HEK293 (cell line): ENCODE measurements around the gene HYDIN.

ENCODE experiments used
- CTCF ChIA-PET: fragments of 350-600 bp; formaldehyde crosslinking; extraction: SDS; loops from one replicate; lab custom pipeline; 2021; ENCODE audit warnings: antibody characterized with exemption; lab: Yijun Ruan, JAX
- POLR2A ChIA-PET: fragments of 300-600 bp; formaldehyde crosslinking; extraction: SDS; loops from one replicate; lab custom pipeline; 2020; ENCODE audit warnings: antibody characterized with exemption, inconsistent platforms; lab: Yijun Ruan, JAX
- H3K27ac ChIP-seq: fragments of 200-500 bp; sonication (Bioruptor generic); 2 replicates; pipeline ENCODE4 v1.5.1; 2014; ENCODE audit warnings: low read depth, low read length, control low read depth, inconsistent platforms; ENCODE audit errors: extremely low read depth
- H3K36me3 ChIP-seq, 2 experiments: fragments of 200-500 bp in 1 of 2; sonication (Bioruptor generic) in 1 of 2; 1 replicate in 1 of 2; 2 replicates in 1 of 2; pipeline ENCODE4 v1.5.1; 2014 to 2017; ENCODE audit warnings: inconsistent platforms in 2 of 2, low read length in 2 of 2; ENCODE audit not compliant: control insufficient read depth in 2 of 2, insufficient read depth in 1 of 2
- H3K4me1 ChIP-seq: fragments of 200-500 bp; sonication (Bioruptor generic); 2 replicates; pipeline ENCODE4 v1.5.1; 2014; ENCODE audit warnings: mild to moderate bottlenecking, low read length, inconsistent platforms; ENCODE audit not compliant: control insufficient read depth, insufficient read depth
- H3K4me3 ChIP-seq: 2 replicates; pipeline ENCODE4 v1.5.1; 2011; ENCODE audit warnings: low read depth, mild to moderate bottlenecking, control low read depth, low read length, moderate library complexity
- H3K9me3 ChIP-seq: fragments of 200-500 bp; sonication (Bioruptor generic); 2 replicates; pipeline ENCODE4 v1.5.1; 2014; ENCODE audit warnings: low read depth, low read length, inconsistent platforms; ENCODE audit not compliant: control insufficient read depth, insufficient read depth
- BCL6B ChIP-seq: fragments of 450-650 bp; formaldehyde crosslinking; IDR thresholded peaks from 2 replicates; pipeline ENCODE4 v1.5.1; 2017; ENCODE audit warnings: missing biosample characterization, missing genetic modification characterization
- CTCF ChIP-seq: fragments of 450-650 bp; formaldehyde crosslinking; IDR thresholded peaks from 2 replicates; pipeline ENCODE4 v1.5.1; 2016; ENCODE audit warnings: missing biosample characterization, missing genetic modification characterization
- KLF1 ChIP-seq: fragments of 450-650 bp; formaldehyde crosslinking; IDR thresholded peaks from 2 replicates; pipeline ENCODE4 v1.5.1; 2016; ENCODE audit warnings: missing biosample characterization, missing genetic modification characterization
- KLF10 ChIP-seq: fragments of 450-650 bp; IDR thresholded peaks from 2 replicates; pipeline ENCODE4 v1.5.1; 2018; ENCODE audit warnings: missing biosample characterization, mild to moderate bottlenecking, missing genetic modification characterization
- KLF7 ChIP-seq: fragments of 450-650 bp; formaldehyde crosslinking; IDR thresholded peaks from 2 replicates; pipeline ENCODE4 v1.5.1; 2016; ENCODE audit warnings: missing biosample characterization, missing genetic modification characterization, borderline replicate concordance
- SETDB1 ChIP-seq: IDR thresholded peaks from one replicate; pipeline ENCODE4 v1.6.1; 2017; ENCODE audit warnings: mild to moderate bottlenecking, low read length, moderate library complexity, mixed read lengths; ENCODE audit not compliant: insufficient read length
- SP7 ChIP-seq: fragments of 450-650 bp; formaldehyde crosslinking; IDR thresholded peaks from 2 replicates; pipeline ENCODE4 v1.5.1; 2016; ENCODE audit warnings: missing biosample characterization, missing genetic modification characterization
- TSHZ1 ChIP-seq: fragments of 450-650 bp; formaldehyde crosslinking; IDR thresholded peaks from 2 replicates; pipeline ENCODE4 v1.5.1; 2016; ENCODE audit warnings: missing biosample characterization, missing genetic modification characterization, borderline replicate concordance
- WT1 ChIP-seq: fragments of 450-650 bp; formaldehyde crosslinking; IDR thresholded peaks from 2 replicates; pipeline ENCODE4 v1.5.1; 2016; ENCODE audit warnings: missing biosample characterization, missing genetic modification characterization
- ZBTB21 ChIP-seq: fragments of 450-650 bp; formaldehyde crosslinking; IDR thresholded peaks from 2 replicates; pipeline ENCODE4 v1.5.1; 2017; ENCODE audit warnings: missing biosample characterization, missing genetic modification characterization
- ZBTB7A ChIP-seq: fragments of 450-650 bp; formaldehyde crosslinking; IDR thresholded peaks from 2 replicates; pipeline ENCODE4 v1.5.1; 2016; ENCODE audit warnings: low read depth, missing biosample characterization, missing genetic modification characterization
- ZFP3 ChIP-seq: fragments of 450-650 bp; formaldehyde crosslinking; IDR thresholded peaks from 2 replicates; pipeline ENCODE4 v1.5.1; 2016; ENCODE audit warnings: low read depth, missing biosample characterization, missing genetic modification characterization
- ZFP37 ChIP-seq: fragments of 450-650 bp; formaldehyde crosslinking; IDR thresholded peaks from 2 replicates; pipeline ENCODE4 v1.5.1; 2016; ENCODE audit warnings: missing biosample characterization, missing genetic modification characterization
- ZNF121 ChIP-seq: fragments of 450-650 bp; formaldehyde crosslinking; IDR thresholded peaks from 2 replicates; pipeline ENCODE4 v1.5.1; 2016; ENCODE audit warnings: missing biosample characterization, missing genetic modification characterization
- ZNF138 ChIP-seq: fragments of 450-650 bp; formaldehyde crosslinking; IDR thresholded peaks from 2 replicates; pipeline ENCODE4 v1.5.1; 2016; ENCODE audit warnings: missing biosample characterization, missing genetic modification characterization, borderline replicate concordance
- ZNF16 ChIP-seq: fragments of 450-650 bp; formaldehyde crosslinking; IDR thresholded peaks from 2 replicates; pipeline ENCODE4 v1.5.1; 2016; ENCODE audit warnings: low read depth, missing biosample characterization, missing genetic modification characterization
- ZNF184 ChIP-seq: fragments of 450-650 bp; IDR thresholded peaks from 2 replicates; pipeline ENCODE4 v1.5.1; 2018; ENCODE audit warnings: missing biosample characterization, mild to moderate bottlenecking, missing genetic modification characterization
- ZNF2 ChIP-seq: fragments of 450-650 bp; formaldehyde crosslinking; IDR thresholded peaks from 2 replicates; pipeline ENCODE4 v1.5.1; 2016; ENCODE audit warnings: missing biosample characterization, missing genetic modification characterization
- ZNF366 ChIP-seq: fragments of 450-650 bp; formaldehyde crosslinking; conservative IDR thresholded peaks from 2 replicates; pipeline ENCODE4 v1.5.1; 2016; ENCODE audit warnings: missing biosample characterization, missing genetic modification characterization
- ZNF433 ChIP-seq: fragments of 450-650 bp; formaldehyde crosslinking; IDR thresholded peaks from 2 replicates; pipeline ENCODE4 v1.5.1; 2016; ENCODE audit warnings: missing biosample characterization, missing genetic modification characterization, low read depth
- ZNF548 ChIP-seq: fragments of 450-650 bp; formaldehyde crosslinking; IDR thresholded peaks from 2 replicates; pipeline ENCODE4 v1.5.1; 2016; ENCODE audit warnings: missing biosample characterization, missing genetic modification characterization
- ZNF555 ChIP-seq: fragments of 450-650 bp; formaldehyde crosslinking; conservative IDR thresholded peaks from 2 replicates; pipeline ENCODE4 v1.5.1; 2017; ENCODE audit warnings: missing biosample characterization, mild to moderate bottlenecking, missing genetic modification characterization, inconsistent platforms
- ZNF624 ChIP-seq: fragments of 450-650 bp; formaldehyde crosslinking; IDR thresholded peaks from 2 replicates; pipeline ENCODE4 v1.5.1; 2017; ENCODE audit warnings: missing biosample characterization, missing genetic modification characterization
- ZNF626 ChIP-seq: fragments of 450-650 bp; sonication (Bioruptor Pico); formaldehyde crosslinking; IDR thresholded peaks from 2 replicates; pipeline ENCODE4 v1.5.1; 2018; ENCODE audit warnings: missing biosample characterization, missing genetic modification characterization, inconsistent platforms
- ZXDB ChIP-seq: fragments of 450-650 bp; formaldehyde crosslinking; IDR thresholded peaks from 2 replicates; pipeline ENCODE4 v1.5.1; 2016; ENCODE audit warnings: missing biosample characterization, missing genetic modification characterization

HYDIN gene

GRCh38 chr16:70804734-70805169 is 425.8 kb downstream of the HYDIN start:
- no peak for TF ChIP-seq ZNF16
- no peak for TF ChIP-seq ZBTB7A
- Histone ChIP-seq H3K4me1 (no peaks in the 10 kb centered on the region), H3K27ac (no peak overlapping the region), H3K36me3 (no peaks in the 10 kb centered on the region), H3K4me3 (no peak overlapping the region), H3K9me3 (no peaks in the 10 kb centered on the region)
- ChIA-PET CTCF (no interaction called here), POLR2A (no interaction called here)

GRCh38 chr16:70804153-70804733 is 426.3 kb downstream of the HYDIN start:
- no peaks in the 10 kb centered on the region for H3K4me1 ChIP-seq
- H3K27ac ChIP-seq: no peak overlapping the region
- ChIA-PET CTCF (interaction anchor here (0.7 to 1.0 kb wide), 2 partner anchors 552 to 807 kb away, joined by 3 to 4 read pairs; no protein-coding TSS in a partner anchor), POLR2A (no interaction called here)
- no peaks in the 10 kb centered on the region for H3K36me3 ChIP-seq
- TF ChIP-seq SETDB1: peak; percentile 84
- TF ChIP-seq ZBTB21: 0 out of 2 replicates have a peak, but pooled peaks have one; percentile 18
- no peak for TF ChIP-seq ZXDB
- no peak overlapping the region for H3K4me3 ChIP-seq
- H3K9me3 ChIP-seq: no peaks in the 10 kb centered on the region

GRCh38 chr16:70803319-70803718 is 427.2 kb downstream of the HYDIN start:
- Histone ChIP-seq H3K9me3 (no peaks in the 10 kb centered on the region), H3K4me1 (no peaks in the 10 kb centered on the region), H3K36me3 (peaks cover 0 to 9% of the 10 kb centered on the region in 2 experiments; a peak in 1 of 3 replicates), H3K27ac (no peak overlapping the region), H3K4me3 (no peak overlapping the region)
- ChIA-PET POLR2A (no interaction called here), CTCF (interaction anchor here (1.0 kb wide), 1 partner anchor 807 kb away, joined by 3 read pairs; no protein-coding TSS in a partner anchor)
- no peak for TF ChIP-seq TSHZ1
- TF ChIP-seq CTCF (tag by site-specific recombination): no peak
- TF ChIP-seq ZNF184 (tag by site-specific recombination): no peak
- TF ChIP-seq SP7: no peak
- TF ChIP-seq ZNF366: no peak
- no peak for TF ChIP-seq ZNF548 (tag by site-specific recombination)
- no peak for TF ChIP-seq WT1 (tag by site-specific recombination)
- no peak for TF ChIP-seq ZFP3 (tag by site-specific recombination)
- no peak for TF ChIP-seq BCL6B (tag by site-specific recombination)
- no peak for TF ChIP-seq ZNF2 (tag by site-specific recombination)
- TF ChIP-seq KLF1 (tag by site-specific recombination): no peak
- TF ChIP-seq ZFP37 (tag by site-specific recombination): no peak
- no peak for TF ChIP-seq KLF10 (tag by site-specific recombination)
- TF ChIP-seq ZNF624: no peak
- no peak for TF ChIP-seq ZNF433 (tag by site-specific recombination)
- TF ChIP-seq ZNF138 (tag by site-specific recombination): no peak
- TF ChIP-seq ZNF626 (tag by site-specific recombination): no peak
- no peak for TF ChIP-seq ZNF555 (tag by site-specific recombination)
- TF ChIP-seq ZNF121: no peak
- no peak for TF ChIP-seq KLF7 (tag by site-specific recombination)
